HG02973 (cell line): ENCODE measurements around the gene CUL3.
"Not testable (repeated sequence)": the region's sequence is repeated elsewhere in the genome, so short reads cannot be mapped to it uniquely, and the experiment has no call there.

ENCODE experiments used
- ATAC-seq: cut with Tn5 transposase; IDR thresholded peaks from one replicate; pipeline ENCODE4 v1.9.1; 2021; ENCODE audit warnings: moderate library complexity; ENCODE audit not compliant: unreplicated experiment

The CUL3 gene

GRCh38 chr2:224585211-224586088, at the start of gene CUL3:
CUL3 (minus strand) TSS chr2:224585363; CDS start chr2:224585009, 354 bp downstream.
- peak; percentile 66 for ATAC-seq

GRCh38 chr2:224630659-224631550, 45.7 kb upstream of the CUL3 start:
- no peak for ATAC-seq

GRCh38 chr2:224628416-224628815, 43.3 kb upstream of the CUL3 start:
- ATAC-seq = no peak

- ATAC-seq = no peak
Measured at GRCh38 chr2:224626735-224627134, 41.6 kb upstream of the CUL3 start.

GRCh38 chr2:224613543-224614286, 28.6 kb upstream of the CUL3 start:
- ATAC-seq = no peak

DNA sequence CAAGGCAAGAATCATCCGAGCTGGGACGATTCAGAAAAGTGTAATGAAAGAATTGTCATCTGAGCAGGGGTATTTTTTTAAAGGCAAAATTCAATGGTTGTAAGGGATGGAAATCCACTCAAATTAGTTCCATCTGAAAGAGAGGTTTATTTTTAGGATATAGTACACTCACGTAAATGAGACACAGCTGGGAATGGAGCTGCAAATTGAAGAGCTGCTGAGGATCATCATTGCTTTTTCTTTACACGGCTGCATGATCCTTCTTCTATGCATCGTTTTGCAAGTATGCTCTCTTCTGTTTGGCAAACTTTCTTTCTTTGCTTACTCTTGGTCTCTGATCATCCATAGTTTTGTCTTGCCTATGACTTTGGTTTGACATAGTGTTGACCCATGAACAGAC, 27.4 kb upstream of the CUL3 start:
- no peak for ATAC-seq

GRCh38 chr2:224611938-224612337, 26.8 kb upstream of the CUL3 start:
- ATAC-seq = no peak

GRCh38 chr2:224608104-224608503, 22.9 kb upstream of the CUL3 start:
- no peak for ATAC-seq

GRCh38 chr2:224603746-224604500, 18.8 kb upstream of the CUL3 start:
- ATAC-seq = not testable (repeated sequence)

GRCh38 chr2:224602778-224603375, 17.7 kb upstream of the CUL3 start:
- not testable (repeated sequence) for ATAC-seq

DNA sequence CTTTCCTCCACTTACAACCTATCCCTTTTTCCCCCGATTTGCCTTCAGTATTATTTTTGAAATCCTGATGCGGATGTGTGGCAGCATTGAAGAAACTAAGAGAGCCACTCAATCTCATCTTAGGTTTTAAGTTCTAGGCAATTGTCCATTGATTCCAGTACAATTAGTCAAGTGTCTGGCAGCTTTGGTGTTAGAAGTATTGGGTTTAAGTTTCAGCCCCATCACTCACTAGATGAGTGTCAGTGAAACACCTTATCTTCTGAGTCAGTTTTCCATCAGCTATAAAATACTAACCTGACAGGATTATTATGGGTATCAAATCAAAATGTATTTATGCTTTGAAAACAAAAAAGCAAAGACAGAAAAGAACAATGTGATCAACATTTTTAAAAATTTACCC, 16.8 kb upstream of the CUL3 start:
- ATAC-seq = no peak

DNA sequence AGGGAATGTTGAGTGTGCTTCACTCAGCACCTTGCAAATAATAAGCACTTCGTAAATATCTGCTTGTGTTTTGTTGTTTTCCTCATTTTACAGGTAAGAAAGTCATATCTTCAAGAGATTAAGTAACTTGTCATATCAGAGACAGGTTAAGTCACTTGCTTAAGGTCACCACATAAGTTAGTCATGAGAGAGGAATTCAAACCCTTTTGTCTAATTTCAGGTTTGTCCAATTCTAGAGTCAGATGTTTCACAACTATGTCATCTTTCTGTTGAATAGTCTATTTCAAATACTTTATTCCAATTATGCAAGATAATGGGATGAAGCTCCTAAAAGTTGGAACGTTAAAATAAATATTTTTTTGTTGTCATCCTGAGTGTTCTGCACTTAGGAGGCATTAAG, 13.5 kb upstream of the CUL3 start:
- ATAC-seq = no peak

GRCh38 chr2:224596289-224596688, 11.1 kb upstream of the CUL3 start:
- ATAC-seq = no peak

DNA sequence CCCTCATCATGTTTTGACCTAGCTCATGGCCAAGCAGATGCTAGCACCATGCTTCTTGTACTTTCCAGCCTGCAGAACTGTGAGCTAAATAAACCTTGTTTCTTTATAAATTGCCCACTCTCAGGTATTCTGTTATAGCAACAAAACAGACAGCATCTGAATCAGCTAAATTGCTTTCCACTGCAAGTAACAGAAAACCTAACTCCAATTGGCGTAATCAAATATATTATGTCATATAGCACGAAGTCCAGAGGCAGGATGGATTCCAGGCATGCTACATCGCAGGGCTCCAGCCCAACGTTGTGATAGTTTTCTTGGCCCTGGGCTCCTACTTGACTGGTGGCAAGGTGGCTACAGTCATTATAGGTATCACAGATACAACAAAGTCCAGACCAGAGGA, 10.4 kb upstream of the CUL3 start:
- no peak for ATAC-seq

- no peak for ATAC-seq
Measured at GRCh38 chr2:224594840-224595239, 9.7 kb upstream of the CUL3 start.

- no peak for ATAC-seq
Measured at GRCh38 chr2:224591220-224591619, 6.1 kb upstream of the CUL3 start.

- ATAC-seq = no peak
Measured at GRCh38 chr2:224586127-224586695, 1.0 kb upstream of the CUL3 start.

DNA sequence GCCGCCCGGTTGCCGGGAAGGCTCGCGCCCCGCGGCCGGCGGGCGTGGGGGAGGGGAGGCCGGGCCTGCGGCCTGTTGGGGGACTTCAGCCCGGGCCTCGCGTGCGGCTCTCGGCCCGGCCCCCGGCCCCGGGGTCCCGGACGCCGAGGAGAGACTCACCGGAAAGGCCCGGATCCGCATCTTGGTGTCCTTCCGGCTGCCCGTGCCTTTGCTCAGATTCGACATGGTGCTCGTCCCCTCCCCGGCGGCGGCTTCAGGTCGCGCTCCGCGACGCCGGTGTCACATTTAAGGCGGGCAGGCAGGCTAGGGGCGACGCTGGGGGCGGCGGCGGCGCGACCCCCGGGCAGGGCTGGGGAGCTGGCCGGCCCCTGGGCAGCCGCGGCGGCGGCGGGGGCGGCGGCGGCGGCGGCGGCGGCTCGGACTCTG, 365 bp downstream of the CUL3 start:
- ATAC-seq = peak; percentile 24

DNA sequence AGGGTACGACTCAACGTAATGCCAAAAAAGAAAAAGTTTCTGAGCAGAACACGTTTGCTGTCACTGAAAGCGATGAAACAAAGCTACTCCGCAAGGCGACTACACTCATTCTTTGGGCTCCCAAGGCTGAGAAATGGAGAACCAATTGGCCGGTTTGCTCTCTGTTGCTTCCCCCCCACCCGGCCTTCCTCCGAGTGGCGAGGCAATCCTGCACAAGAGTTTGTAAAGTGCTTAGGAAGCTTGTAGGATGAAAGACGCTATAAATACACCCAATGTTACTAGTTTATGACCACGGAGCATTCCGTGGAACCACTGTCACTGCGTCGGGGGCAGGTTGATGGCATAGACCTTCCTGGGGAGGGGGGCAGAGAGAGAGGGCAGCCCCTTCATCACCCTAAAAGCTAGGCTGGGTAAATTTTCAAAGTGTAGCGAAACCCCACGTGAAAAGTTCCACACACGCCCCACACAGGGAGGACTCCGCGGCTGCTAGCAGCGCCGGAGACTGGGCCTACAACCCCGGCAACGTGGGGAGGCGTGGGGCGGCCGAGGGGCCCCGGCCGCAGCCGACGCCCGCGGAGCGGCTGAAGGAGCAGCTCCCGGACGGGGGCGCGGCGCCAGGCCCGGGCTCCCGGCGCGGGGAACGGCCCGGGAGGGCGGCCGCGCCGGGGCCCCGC, 915 bp downstream of the CUL3 start:
- peak; percentile 0 for ATAC-seq
